KOPT-K1 (cell line): ENCODE measurements around the gene SSR3.

ENCODE experiments used
- H3K27ac ChIP-seq: fragments of 200-600 bp; sonication (generic); 2 replicates; pipeline ENCODE4 v1.5.1; 2016; ENCODE audit warnings: antibody characterized with exemption, mild to moderate bottlenecking, low read depth, low read length; ENCODE audit not compliant: poor library complexity, severe bottlenecking
- H3K36me3 ChIP-seq: fragments of 200-600 bp; sonication (generic); 2 replicates; pipeline ENCODE4 v1.5.1; 2017; ENCODE audit warnings: antibody characterized with exemption, mild to moderate bottlenecking, low read length, moderate library complexity; ENCODE audit not compliant: insufficient read depth
- H3K9me3 ChIP-seq: fragments of 200-600 bp; sonication (generic); 2 replicates; pipeline ENCODE4 v1.5.1; 2017; ENCODE audit warnings: antibody characterized with exemption, low read length, mild to moderate bottlenecking; ENCODE audit not compliant: insufficient read depth, poor library complexity, severe bottlenecking

The SSR3 gene

DNA sequence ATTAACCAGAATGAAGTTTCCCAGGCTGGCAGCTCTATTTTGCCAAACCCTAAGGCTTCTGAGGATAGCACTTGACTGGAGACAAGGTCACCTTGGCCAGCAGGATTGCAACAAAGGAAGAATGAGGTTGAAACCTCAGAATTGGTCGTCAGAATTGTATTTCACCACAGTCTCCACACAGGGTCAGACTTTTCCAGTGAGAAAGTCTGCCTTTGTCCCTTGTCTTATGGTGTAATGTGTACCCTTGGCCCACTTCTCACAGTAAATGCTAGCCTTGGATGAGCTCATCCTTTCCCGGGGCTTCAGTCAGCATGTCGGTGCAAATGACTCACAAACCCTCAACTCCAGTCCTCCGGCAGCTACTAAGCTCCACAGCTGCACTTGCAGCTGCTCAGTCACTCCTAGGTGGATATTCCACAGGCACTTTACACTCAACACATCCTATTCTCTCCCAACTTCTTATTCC is 19.7 kb downstream of the SSR3 start:
- Histone ChIP-seq H3K27ac (no peak overlapping the region), H3K36me3 (peaks cover 36% of the 10 kb centered on the region), H3K9me3 (no peaks in the 10 kb centered on the region)

DNA sequence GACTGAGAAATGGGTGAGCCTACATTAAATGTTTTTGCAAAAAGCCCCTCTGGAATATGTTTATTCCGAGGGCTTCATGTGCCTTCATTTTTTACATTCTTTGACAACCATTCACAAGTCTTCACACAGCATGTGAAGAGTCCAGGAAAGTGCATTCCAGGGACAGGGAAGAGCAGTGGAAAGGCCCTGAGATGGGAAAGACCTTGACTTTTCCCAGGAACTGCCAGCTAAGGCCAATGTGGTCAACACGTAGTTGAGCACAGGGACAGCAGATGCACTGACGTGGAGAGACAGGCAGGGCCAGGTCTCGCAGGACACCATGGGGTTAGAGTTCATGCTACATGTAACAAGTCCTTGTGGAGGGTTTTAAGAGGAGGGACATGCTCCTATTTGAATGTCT is 21.7 kb downstream of the SSR3 start:
- Histone ChIP-seq H3K9me3 (no peaks in the 10 kb centered on the region), H3K27ac (no peak overlapping the region), H3K36me3 (peaks cover 16% of the 10 kb centered on the region)

DNA sequence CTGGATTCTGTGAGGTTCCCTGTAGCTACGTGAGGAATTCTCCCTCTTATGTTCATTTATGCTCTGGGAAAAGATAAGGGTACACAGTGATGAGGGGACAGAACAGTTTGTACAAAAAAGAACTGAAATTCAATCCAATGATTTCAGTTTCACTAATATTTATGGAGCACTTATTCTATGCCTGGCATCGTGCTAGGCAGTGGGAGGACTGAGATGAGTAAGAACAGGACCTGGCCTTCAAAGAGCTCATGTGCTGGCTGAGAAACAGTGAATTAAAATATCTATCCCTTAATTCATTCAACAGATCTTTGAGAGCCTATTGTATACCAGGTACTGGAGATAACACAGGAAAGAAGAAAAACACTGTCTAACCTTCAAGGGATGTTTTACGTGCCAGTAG is 22.2 kb downstream of the SSR3 start:
- Histone ChIP-seq H3K9me3 (no peaks in the 10 kb centered on the region), H3K27ac (no peak overlapping the region), H3K36me3 (peaks cover 11% of the 10 kb centered on the region; the same call in 1 of the 2 replicates)

DNA sequence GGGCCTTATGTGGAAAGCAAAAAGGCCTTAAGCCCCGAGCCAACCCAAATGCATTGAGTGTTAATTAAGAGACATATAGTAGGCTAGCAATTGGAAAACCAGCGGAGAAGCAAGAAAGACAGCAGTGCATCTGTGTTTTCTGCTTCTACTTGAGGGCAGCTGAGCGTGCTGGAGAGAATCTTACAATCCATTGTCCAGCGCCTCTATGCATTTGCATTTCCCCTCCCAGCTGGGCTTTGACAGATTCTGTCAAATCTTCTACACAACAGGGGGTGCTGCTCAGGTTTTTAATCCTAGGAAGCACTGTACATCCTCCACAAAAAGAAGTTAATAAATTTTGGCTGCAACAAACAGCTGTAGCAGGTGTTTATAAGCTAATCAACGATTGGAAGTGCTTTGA is 23.9 kb downstream of the SSR3 start:
- H3K27ac ChIP-seq: no peak overlapping the region
- H3K9me3 ChIP-seq: no peaks in the 10 kb centered on the region
- H3K36me3 ChIP-seq: 0 out of 2 replicates have a peak, but pooled peaks cover 5% of the 10 kb centered on the region

DNA sequence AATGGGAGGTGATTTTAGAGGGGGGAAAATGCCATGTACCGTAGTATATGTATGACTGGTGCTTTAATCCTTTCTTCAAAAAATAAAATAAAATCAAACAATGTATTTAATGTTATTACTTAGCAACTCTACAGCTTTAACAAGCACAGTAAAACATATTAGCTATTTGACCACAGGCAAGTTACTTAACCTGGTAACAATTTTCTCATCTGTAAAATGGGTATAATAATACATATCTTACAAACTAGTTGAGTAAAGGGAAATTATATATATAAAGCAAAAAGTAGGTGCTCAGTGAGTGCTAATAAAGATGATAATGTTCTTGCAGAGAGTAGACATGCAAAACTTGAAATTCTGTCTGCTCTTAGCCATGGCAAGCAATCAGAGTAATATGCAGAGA is 27.9 kb downstream of the SSR3 start:
- no peaks in the 10 kb centered on the region for H3K9me3 ChIP-seq
- H3K27ac ChIP-seq: no peak overlapping the region
- no peaks in the 10 kb centered on the region for H3K36me3 ChIP-seq

DNA sequence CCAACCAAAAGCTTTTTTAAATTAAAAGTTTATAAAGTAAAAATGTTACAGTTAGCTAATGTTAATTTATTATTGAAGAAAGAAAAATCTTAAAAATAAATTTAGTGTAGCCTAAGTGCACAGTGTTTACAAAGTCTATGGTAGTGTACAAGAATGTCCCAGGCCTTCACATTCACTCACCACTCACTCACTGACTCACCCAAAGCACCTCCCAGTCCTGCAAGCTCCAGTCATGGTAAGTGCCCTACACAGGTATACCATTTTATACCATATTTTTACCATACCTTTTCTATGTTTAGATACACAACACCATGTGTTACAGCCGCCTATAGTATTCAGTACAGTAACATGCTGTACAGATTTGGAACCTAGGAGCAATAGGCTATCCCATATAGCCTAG is 29.1 kb downstream of the SSR3 start:
- Histone ChIP-seq H3K9me3 (no peaks in the 10 kb centered on the region), H3K36me3 (no peaks in the 10 kb centered on the region), H3K27ac (no peak overlapping the region)

DNA sequence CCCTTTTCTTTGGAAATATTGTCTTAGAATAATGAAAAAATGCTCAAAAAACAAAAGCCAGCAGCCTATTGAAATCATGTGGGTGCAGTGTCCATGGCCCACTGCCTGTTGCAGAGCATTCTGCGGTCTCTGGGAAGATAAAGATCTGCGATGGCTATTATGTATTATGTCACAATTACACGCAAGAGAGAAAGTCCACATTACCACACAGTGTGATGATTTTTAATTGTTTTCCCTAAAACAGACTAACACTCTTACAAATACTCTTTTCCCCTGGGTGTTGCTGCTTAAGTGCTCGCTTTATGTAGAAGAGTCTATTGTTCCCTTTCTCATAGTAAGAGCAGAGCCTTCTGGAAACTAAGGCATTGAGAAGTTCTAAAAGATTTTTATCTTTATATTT is 32.2 kb downstream of the SSR3 start:
- no peak overlapping the region for H3K27ac ChIP-seq
- H3K9me3 ChIP-seq: no peaks in the 10 kb centered on the region
- H3K36me3 ChIP-seq: no peaks in the 10 kb centered on the region

DNA sequence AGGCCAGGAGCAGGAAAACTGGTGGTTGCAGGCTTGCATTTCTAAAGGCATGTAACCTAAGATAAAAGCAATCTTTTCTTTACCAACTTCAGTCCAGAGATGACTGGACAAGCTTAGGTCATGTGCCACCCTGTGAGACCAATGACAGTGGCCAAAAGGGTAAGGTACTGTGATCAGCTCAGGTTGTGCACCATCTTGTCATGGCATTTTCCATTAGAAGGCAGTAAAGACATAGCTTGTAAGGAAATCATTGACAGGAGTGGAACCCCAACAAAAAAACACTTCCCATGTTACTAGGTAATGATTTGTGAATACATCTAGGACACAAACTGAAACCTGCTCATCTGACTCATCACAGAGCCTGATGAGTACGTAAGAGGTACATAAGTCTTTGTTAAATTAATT is 35.2 kb downstream of the SSR3 start:
- Histone ChIP-seq H3K27ac (no peak overlapping the region), H3K36me3 (no peaks in the 10 kb centered on the region), H3K9me3 (no peaks in the 10 kb centered on the region)

DNA sequence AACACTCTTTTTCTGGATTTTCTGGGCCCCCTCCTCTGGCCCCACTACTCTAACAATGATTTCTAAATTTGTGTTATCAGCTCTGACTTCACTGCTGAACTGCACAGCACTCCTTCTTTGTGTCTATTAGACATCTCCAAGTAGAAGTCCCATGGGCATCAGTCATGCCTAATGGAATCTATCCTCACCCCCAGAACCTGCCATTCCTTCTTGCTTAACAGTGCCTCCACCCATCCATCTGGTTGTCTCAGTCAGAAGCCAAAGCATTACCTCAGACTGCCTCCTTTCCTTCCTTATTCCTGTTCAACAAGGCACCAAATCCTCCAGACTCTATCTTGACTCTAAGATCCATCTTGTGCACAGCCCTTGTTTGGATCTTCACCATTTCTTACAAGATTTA is 36.2 kb downstream of the SSR3 start:
- no peak overlapping the region for H3K27ac ChIP-seq
- H3K36me3 ChIP-seq: no peaks in the 10 kb centered on the region
- H3K9me3 ChIP-seq: no peaks in the 10 kb centered on the region

DNA sequence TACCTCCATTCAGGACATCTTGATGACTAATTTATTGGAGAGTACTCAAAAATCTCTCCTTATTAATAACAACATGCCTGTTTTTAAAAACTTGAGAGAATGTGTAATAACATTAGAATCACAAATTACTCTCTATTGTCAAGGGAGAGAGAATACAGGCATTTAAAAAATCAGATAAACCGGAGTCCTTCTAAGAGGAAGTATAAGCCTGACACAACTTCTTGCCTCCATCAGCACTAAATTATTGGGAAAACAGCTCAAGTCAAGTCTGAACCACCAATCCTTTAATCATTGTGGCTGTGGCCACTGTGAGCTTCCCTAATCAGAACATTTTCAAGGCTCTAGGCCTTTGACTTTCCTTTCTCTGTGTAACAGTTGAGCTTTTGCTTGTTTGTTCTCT is 38.0 kb downstream of the SSR3 start:
- Histone ChIP-seq H3K36me3 (no peaks in the 10 kb centered on the region), H3K9me3 (no peaks in the 10 kb centered on the region), H3K27ac (no peak overlapping the region)

DNA sequence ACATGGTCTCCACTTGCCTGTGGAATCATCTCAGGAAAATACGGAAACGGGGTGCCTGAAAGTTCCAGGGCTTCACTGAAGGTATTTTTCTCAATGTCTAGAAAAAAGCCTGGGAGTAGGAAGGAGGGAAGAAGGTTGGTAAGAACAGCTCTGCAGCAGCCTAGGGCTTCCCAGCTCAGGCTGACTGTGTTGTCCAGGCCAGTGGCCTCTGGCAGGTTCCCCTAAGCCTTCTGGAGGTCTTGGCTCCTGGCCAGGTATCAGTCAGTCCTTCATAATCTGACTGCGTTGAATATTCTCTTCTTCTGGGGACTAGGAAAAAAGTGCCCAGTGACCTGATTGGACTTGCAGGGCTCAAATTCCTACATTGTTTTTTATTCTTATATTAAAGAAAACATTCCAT is 38.6 kb downstream of the SSR3 start:
- no peaks in the 10 kb centered on the region for H3K36me3 ChIP-seq
- H3K9me3 ChIP-seq: no peaks in the 10 kb centered on the region
- no peak overlapping the region for H3K27ac ChIP-seq

DNA sequence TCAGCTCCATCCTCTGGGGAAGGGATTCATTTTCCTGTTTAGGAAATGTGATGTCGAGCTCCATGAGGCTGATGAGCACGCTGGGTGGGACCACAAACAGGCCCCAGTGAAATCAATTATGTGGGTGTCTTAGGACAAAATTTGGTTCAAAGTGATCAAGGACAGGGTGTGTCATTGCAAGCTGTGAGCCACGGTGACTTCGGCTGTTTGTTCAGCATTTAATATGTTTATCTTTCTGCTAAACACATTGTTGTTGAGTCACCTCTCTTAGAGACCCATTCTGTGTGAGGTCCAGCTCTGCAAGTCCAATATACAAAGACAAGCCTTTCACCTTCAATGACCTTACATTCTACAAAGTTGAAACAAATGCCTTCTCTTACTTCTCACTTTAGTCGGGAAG is 41.3 kb downstream of the SSR3 start:
- H3K27ac ChIP-seq: no peak overlapping the region
- H3K9me3 ChIP-seq: no peaks in the 10 kb centered on the region

DNA sequence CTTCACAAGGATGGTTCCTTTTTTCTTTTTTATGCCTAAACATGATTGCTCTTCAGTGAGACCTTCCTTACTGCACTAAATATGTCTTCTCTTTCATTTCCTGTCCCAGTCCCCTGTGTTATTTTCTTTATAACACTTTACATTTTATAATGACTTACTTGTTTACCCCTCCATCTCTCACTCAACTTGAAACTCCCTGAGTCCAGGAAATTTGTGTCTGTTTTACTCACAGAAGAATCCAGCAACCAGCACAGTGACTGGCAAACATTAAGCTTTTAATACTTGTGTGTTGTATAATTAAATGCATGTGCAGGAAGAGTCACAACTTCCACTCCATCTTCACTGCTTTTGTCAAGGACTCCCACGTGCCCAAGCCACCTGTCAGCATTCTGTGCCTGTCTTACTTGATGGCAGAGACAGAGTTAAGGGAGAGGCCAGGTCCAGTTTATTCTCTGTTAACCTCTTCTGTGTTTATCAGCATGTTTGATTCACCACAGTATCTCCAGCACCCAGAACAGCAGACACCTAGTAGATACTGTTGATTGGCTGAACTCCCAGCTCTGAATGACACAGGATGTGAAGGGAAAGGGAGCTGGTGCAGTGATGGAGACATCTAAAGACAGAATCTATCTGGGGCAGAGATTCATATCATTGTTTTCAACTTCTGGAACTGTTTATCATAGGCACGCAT is 42.8 kb downstream of the SSR3 start:
- H3K27ac ChIP-seq: no peak overlapping the region
- H3K36me3 ChIP-seq: no peaks in the 10 kb centered on the region
- no peaks in the 10 kb centered on the region for H3K9me3 ChIP-seq

More for the DNA sequence above, 41.3 kb downstream of the SSR3 start:
- no peaks in the 10 kb centered on the region for H3K36me3 ChIP-seq

DNA sequence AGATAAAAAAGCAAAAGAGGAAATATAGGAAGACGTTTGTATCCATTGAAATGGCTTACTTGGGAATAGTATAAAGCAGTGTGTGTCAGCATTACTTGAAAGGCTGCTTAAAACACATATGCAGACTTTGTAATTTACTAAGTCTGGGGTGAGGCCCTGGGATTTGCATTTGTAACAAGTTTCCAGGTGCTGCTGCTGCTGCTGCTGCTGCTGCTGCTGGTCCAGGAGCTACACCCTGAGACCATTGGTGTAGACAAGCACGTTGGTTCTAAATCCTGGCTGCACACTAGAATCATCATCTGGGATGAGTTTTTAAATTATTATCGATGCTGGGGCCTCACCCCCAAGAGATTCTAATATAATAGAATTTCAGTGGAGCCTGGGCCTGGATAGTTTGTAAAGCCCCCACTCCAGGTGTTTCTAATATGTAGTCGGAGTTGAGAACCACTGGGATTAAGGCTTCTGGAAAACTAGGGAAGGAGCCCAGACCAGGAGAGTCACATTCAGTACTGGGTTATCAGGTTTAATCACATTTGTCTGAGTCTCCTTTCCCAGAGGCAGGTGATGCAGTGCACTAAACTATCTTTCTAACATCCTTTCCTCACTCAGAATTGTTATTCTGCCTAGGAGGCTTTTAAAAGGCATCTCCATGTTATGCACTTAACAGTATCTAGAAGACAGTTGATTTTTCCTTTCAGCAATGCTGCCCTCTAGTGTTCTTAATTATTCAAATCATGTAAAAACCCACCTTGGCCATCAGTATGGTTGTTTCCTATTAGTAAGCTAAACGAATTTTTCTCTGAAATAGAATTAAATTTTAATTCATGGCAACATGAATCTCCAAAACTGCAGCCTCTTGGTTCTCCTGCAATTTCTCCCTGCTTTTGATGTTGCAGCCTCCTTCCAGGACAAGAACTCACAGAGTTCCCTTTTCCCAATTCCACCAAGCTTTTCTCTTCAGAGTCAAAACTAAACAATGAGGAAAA is 45.4 kb downstream of the SSR3 start:
- Histone ChIP-seq H3K9me3 (no peaks in the 10 kb centered on the region), H3K27ac (no peak overlapping the region)

DNA sequence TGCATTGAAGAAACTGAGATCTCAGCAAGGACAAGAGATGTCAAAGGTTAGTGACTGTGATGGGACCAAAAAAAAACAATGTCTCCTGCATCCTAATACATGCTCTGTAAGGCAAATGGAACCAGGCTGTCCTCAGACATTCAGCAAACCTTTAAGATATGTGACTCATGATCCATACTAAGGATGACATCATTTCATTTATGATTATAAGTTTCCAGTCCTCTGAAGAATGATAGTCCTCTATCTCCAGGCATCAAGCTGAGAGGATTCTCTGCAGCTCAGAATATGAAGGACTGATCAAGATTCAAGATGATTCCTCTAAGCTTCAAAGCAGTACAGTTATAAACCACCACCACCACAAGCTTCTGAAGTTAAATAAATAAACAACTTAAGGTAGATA is 47.6 kb downstream of the SSR3 start:
- Histone ChIP-seq H3K36me3 (no peaks in the 10 kb centered on the region), H3K9me3 (no peaks in the 10 kb centered on the region), H3K27ac (no peak overlapping the region)

More for the DNA sequence above, 45.4 kb downstream of the SSR3 start:
- no peaks in the 10 kb centered on the region for H3K36me3 ChIP-seq
